ENCODE results near the gene TSPOAP1. TPM values are rescaled to one million over a fixed set of nuclear protein-coding genes. Genes with fewer than 3 reads are reported as not detected.

TSPOAP1 gene
- polyA plus RNA-seq, 2 of the 4 experiments (the other 2 are of a cell fraction): not detected

DNA sequence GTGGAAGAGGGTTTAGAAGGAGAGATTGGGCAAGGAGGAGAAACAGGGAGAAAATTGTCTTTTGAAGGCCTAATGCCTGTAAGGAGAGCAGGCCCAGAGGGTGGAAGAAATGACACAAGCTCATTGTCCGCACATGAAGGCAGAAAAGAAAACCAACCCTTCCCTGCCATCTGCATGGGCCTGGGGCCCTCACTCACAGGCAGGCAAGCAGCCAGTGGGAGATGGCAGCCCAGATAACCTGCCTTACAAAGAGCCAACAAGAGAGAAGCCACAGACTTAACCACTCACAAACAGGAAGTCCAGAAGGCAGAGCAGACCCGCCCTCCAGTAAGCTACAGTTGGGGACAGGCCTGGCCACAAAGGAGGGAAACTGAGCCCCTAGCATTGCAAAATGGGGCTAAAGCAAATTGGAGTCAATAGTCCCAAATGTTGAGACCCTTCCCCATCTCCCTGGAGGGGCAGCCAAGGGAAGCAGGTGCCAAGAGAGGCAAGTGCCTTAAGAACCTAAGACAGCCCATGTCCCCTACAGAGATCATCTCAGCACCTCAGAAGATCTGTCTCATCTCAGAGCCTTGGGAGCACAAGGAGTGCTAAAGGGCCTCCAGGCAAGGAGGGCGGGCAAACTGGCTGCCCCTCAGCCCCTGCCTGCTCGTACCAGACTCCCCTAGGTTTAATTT lies 7.3 kb upstream of the TSPOAP1 start:
- DNase-seq (ENCODE audit: low read depth in 1 of 2, low spot score in 1 of 2): no peak
- H3K4me2 ChIP-seq: no peak overlapping the region
- no peak for FAIRE-seq
- CTCF ChIA-PET: interaction anchor here (0.9 to 3.8 kb wide), 4 partner anchors 10 to 163 kb away, joined by 3 to 22 read pairs (median 8); partner anchors contain the start of gene SUPT4H1
- WGBS (ENCODE audit: missing lambda C conversion rate): 74% methylated on average over 4 of the region's 4 CpGs
- POLR2A ChIA-PET: interaction anchor here (1.7 to 2.7 kb wide), 2 partner anchors 8 to 16 kb away, joined by 5 to 22 read pairs; partner anchors contain the start of gene SUPT4H1
- H3K4me1 ChIP-seq: 0 out of 3 replicates have a peak, but pooled peaks cover 2% of the 10 kb centered on the region
- H3K4me3 ChIP-seq: no peak overlapping the region
- no peak for ATAC-seq
- no peaks in the 10 kb centered on the region for H3K9me3 ChIP-seq
- no peak overlapping the region for H3K27ac ChIP-seq
- TF ChIP-seq JUN (IDR thresholded peaks at IDR 0.05) (no peak), RARB (CRISPR knock-in tag; IDR thresholded peaks at IDR 0.05) (no peak), NR3C1 (IDR thresholded peaks at IDR 0.05) (no peak), EHF (CRISPR knock-in tag; IDR thresholded peaks at IDR 0.05) (no peak), CBX2 (IDR thresholded peaks at IDR 0.05; ENCODE audit: borderline replicate concordance, low read depth) (no peak), FOSL2 (IDR thresholded peaks at IDR 0.05) (no peak), FOSL2 (CRISPR knock-in tag; IDR thresholded peaks at IDR 0.05) (no peak)
- TF ChIP-seq, protein P1, sequence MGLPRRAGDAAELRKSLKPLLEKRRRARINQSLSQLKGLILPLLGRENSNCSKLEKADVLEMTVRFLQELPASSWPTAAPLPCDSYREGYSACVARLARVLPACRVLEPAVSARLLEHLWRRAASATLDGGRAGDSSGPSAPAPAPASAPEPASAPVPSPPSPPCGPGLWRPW (IDR thresholded peaks at IDR 0.05): no peak

DNA sequence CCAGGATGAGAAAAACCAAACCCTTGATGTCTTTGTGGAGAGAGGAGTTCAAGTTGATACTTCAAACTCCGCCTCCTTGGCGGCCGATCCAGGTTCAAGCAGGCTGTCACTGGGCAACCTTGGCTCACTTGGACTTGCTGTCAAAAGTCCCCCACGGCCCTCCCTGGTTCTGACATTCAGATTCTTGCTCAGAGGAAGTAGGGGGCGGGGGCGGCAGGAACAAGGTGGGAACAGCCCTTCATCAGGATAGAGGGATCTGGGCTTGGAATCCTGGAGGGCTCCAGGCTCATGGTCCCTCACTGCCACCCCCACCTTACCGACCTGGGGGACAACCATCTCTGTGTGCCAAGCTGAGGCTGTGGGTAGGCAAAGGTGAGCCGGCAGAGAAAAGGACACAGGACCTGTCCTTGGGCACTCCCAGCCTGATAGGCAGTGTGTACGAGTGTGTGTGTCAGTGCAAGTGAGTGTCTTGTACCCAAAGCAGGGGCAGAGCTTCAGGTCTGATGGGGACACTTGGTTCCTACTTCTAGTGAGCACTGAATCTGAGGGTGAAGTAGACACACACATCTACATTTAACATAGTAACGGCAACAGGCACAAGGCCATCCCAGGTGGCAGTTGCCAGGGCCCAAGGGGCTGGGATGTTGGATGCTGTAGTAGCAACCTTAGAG lies 6.6 kb upstream of the TSPOAP1 start:
- Histone ChIP-seq H3K4me1 (0 out of 3 replicates have a peak, but pooled peaks cover 2% of the 10 kb centered on the region), H3K4me3 (no peak overlapping the region), H3K4me2 (no peak overlapping the region), H3K27ac (no peak overlapping the region), H3K9me3 (no peaks in the 10 kb centered on the region)
- DNase-seq (ENCODE audit: low read depth in 1 of 2, low spot score in 1 of 2): no peak
- WGBS (ENCODE audit: missing lambda C conversion rate): 84% methylated on average over 8 of the region's 10 CpGs
- POLR2A ChIA-PET: interaction anchor here (1.7 to 2.7 kb wide), 2 partner anchors 9 to 16 kb away, joined by 5 to 22 read pairs; partner anchors contain the start of gene SUPT4H1
- FAIRE-seq: no peak
- CTCF ChIA-PET: interaction anchor here (1.8 to 3.8 kb wide), 3 partner anchors 16 to 112 kb away, joined by 7 to 22 read pairs (median 11); partner anchors contain the start of gene SUPT4H1
- ATAC-seq: no peak
- TF ChIP-seq KDM5A (IDR thresholded peaks at IDR 0.05) (no peak), ESRRA (IDR thresholded peaks at IDR 0.05; ENCODE audit: borderline replicate concordance, low read length) (no peak)

DNA sequence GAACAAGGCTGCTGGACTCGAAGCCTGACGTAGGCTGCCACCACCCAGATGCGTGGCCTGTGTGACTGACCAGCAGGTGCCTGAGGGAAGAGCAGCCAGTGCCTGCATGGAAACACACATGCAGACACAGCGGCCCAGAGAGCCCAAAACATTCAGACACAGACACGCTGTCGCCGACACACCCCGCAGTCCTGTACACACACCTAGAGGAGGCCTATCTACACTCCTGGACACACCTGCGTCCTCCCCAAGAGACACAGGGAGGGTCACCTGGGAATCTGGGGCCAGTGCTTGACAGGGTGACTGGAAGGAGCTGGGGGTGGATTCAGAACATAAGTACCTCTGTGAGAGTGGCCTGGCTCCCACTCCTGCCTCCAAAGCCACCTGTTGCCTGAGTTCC lies 6.1 kb upstream of the TSPOAP1 start:
- WGBS (ENCODE audit: missing lambda C conversion rate): 88% methylated on average over 9 of the region's 9 CpGs
- no peak for ATAC-seq
- ChIA-PET CTCF (interaction anchor here (1.0 to 3.8 kb wide), 5 partner anchors 17 to 113 kb away, joined by 3 to 22 read pairs (median 7); no protein-coding TSS in a partner anchor), POLR2A (no interaction called here)
- H3K4me3 ChIP-seq: no peak overlapping the region
- no peak overlapping the region for H3K27ac ChIP-seq
- FAIRE-seq: no peak
- no peak overlapping the region for H3K4me2 ChIP-seq
- TF ChIP-seq POLR2AphosphoS2 (conservative IDR thresholded peaks at IDR 0.05; ENCODE audit: low read length) (no peak), FOSB (CRISPR knock-in tag; IDR thresholded peaks at IDR 0.05) (no peak), BHLHE40 (IDR thresholded peaks at IDR 0.05; ENCODE audit: low read depth, low read length) (no peak), EP300 (IDR thresholded peaks at IDR 0.05) (no peak), HOXB5 (CRISPR knock-in tag; IDR thresholded peaks at IDR 0.05) (no peak), RFX5 (IDR thresholded peaks at IDR 0.05) (no peak), FOXS1 (CRISPR knock-in tag; IDR thresholded peaks at IDR 0.05) (no peak), CHD2 (IDR thresholded peaks at IDR 0.05; ENCODE audit: low read length, partially characterized antibody) (no peak)
- TF ChIP-seq, protein P2, sequence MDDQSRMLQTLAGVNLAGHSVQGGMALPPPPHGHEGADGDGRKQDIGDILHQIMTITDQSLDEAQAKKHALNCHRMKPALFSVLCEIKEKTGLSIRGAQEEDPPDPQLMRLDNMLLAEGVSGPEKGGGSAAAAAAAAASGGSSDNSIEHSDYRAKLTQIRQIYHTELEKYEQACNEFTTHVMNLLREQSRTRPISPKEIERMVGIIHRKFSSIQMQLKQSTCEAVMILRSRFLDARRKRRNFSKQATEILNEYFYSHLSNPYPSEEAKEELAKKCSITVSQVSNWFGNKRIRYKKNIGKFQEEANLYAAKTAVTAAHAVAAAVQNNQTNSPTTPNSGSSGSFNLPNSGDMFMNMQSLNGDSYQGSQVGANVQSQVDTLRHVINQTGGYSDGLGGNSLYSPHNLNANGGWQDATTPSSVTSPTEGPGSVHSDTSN (IDR thresholded peaks at IDR 0.05): no peak
- TF ChIP-seq, protein P3, sequence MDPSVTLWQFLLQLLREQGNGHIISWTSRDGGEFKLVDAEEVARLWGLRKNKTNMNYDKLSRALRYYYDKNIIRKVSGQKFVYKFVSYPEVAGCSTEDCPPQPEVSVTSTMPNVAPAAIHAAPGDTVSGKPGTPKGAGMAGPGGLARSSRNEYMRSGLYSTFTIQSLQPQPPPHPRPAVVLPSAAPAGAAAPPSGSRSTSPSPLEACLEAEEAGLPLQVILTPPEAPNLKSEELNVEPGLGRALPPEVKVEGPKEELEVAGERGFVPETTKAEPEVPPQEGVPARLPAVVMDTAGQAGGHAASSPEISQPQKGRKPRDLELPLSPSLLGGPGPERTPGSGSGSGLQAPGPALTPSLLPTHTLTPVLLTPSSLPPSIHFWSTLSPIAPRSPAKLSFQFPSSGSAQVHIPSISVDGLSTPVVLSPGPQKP (IDR thresholded peaks at IDR 0.05; ENCODE audit: low read depth, low read length): no peak
- DNase-seq (ENCODE audit: low read depth in 1 of 2, low spot score in 1 of 2): no peak
- H3K9me3 ChIP-seq: no peaks in the 10 kb centered on the region
- H3K4me1 ChIP-seq: 0 out of 3 replicates have a peak, but pooled peaks cover 2% of the 10 kb centered on the region
